ENCODE results near the gene DEFB128. TPM values are rescaled to one million over a fixed set of nuclear protein-coding genes. Genes with fewer than 3 reads are reported as not detected.

Gene DEFB128
- total and polyA plus RNA-seq, 2 of the 4 experiments (the other 2 are of a cell fraction) = not detected

DNA sequence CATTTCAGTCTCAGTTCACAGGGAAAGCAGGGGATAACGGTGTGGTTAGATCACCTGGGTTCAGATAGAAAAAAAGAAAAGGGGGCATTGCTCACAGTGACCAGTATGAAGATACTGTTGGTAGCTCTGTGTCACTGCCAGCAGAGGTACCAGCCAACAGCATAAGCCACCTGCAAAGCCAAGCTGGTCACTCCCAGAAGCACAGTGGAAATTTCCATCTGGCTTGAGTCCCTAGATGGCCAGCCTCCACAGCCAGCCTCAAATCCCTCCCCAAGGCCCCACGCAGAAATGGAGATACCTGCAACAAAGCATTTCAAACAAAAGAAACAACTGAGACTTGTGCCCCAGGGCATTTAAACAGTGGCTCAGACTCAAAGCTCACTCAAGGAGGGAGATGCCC, 20.6 kb downstream of the DEFB128 start:
- no peak overlapping the region for H2BK5ac ChIP-seq (ENCODE audit: low read depth, low read length, poor library complexity, severe bottlenecking)
- no peak overlapping the region for H2BK15ac ChIP-seq (ENCODE audit: low read depth, low read length)
- H3K23ac ChIP-seq (ENCODE audit: low read depth, low read length) = no peak overlapping the region
- no peak overlapping the region for H2BK120ac ChIP-seq (ENCODE audit: low read depth, low read length)
- in situ Hi-C loops (cut with MboI; ENCODE audit: low sequenced_read_pairs) (no loop called here), intact Hi-C loops (cut with micrococcal nuclease) (no loop called here), dilution Hi-C loops (cut with HindIII; ENCODE audit: low sequenced_read_pairs, unreplicated experiment) (no loop called here)
- H2AK5ac ChIP-seq (ENCODE audit: low read depth, low read length) = no peak overlapping the region
- H3K4me2 ChIP-seq (ENCODE audit: low read depth, low read length) = no peak overlapping the region
- no peaks in the 10 kb centered on the region for H3K36me3 ChIP-seq (ENCODE audit: control insufficient read depth, insufficient read depth, low read length)
- no CpG with 5 or more reads among the region's 2 CpGs for WGBS, 2 experiments (ENCODE audit: extremely low coverage in 2 of 2, insufficient read length in 1 of 2)
- H3K9me3 ChIP-seq (ENCODE audit: control insufficient read depth, insufficient read depth, low read length) = no peaks in the 10 kb centered on the region
- H3K79me1 ChIP-seq (ENCODE audit: low read depth in 1 of 2, low read length in 2 of 2) = no peaks in the 10 kb centered on the region
- no peaks in the 10 kb centered on the region for H4K20me1 ChIP-seq (ENCODE audit: insufficient read depth, low read length)
- H3K27me3 ChIP-seq (ENCODE audit: control insufficient read depth, insufficient read depth, low read length) = no peaks in the 10 kb centered on the region
- no peak overlapping the region for H4K91ac ChIP-seq (ENCODE audit: insufficient read depth, low read depth, low read length)
- H3K56ac ChIP-seq (ENCODE audit: extremely low read depth, insufficient read depth, low read length) = no peak overlapping the region
- no peak overlapping the region for H4K8ac ChIP-seq (ENCODE audit: low read depth in 2 of 2, low read length in 2 of 2)
- H2AFZ ChIP-seq (replicated peaks; ENCODE audit: low read length, poor library complexity) = no peak overlapping the region
- no peak overlapping the region for H3K4ac ChIP-seq (ENCODE audit: low read depth, low read length)
- no peak for ATAC-seq (ENCODE audit: low read depth)
- H3K4me1 ChIP-seq (ENCODE audit: control insufficient read depth, insufficient read depth, low read length) = no peaks in the 10 kb centered on the region
- no peak overlapping the region for H3K18ac ChIP-seq (ENCODE audit: low read depth, low read length)
- H2AK9ac ChIP-seq (replicated peaks; ENCODE audit: low read depth, low read length, poor library complexity) = no peak overlapping the region
- ChIA-PET CTCF (no interaction called here), POLR2A (ENCODE audit: unreplicated experiment) (no interaction called here)
- no peak overlapping the region for H3K4me3 ChIP-seq (ENCODE audit: insufficient read depth, low read depth, low read length)
- no peaks in the 10 kb centered on the region for H3K9me1 ChIP-seq (ENCODE audit: insufficient read depth, low read length)
- no peak for TF ChIP-seq SMC3 (IDR thresholded peaks at IDR 0.05; ENCODE audit: low read depth, low read length)
- TF ChIP-seq MAFK (IDR thresholded peaks at IDR 0.05; ENCODE audit: low read depth, low read length) = no peak
- no peak for TF ChIP-seq BHLHE40 (IDR thresholded peaks at IDR 0.05; ENCODE audit: low read depth, low read length)
- TF ChIP-seq FOS (IDR thresholded peaks at IDR 0.05; ENCODE audit: low read depth, low read length) = no peak
- TF ChIP-seq USF2 (IDR thresholded peaks at IDR 0.05; ENCODE audit: low read depth, low read length) = no peak
- no peak for TF ChIP-seq NFE2L2 (IDR thresholded peaks at IDR 0.05; ENCODE audit: low read depth, low read length)
- TF ChIP-seq CTCF (conservative IDR thresholded peaks at IDR 0.05; ENCODE audit: low read depth, low read length) = no peak
- H3K9ac ChIP-seq (ENCODE audit: low read depth, low read length) = no peak overlapping the region
- BruUV-seq (replicated peaks) = no TSS peak
- no peak for DNase-seq
- H2BK20ac ChIP-seq (ENCODE audit: low read depth, low read length) = no peak overlapping the region
- no peak overlapping the region for H3K27ac ChIP-seq (ENCODE audit: insufficient read depth, low read length)
- no peak overlapping the region for H4K5ac ChIP-seq (ENCODE audit: low read depth, low read length)
- no peak overlapping the region for H3K14ac ChIP-seq (replicated peaks; ENCODE audit: low read depth, low read length)
